CD4-positive, alpha-beta T cell treated with Interleukin-15 for 1 hour (primary cell): Measurements from ENCODE around the gene TTC14.

Experiments
- DNase-seq: peaks from one replicate; pipeline ENCODE4 v3.0.0-alpha.2; 2020

TTC14 gene

GRCh38 chr3:180640987-180641386, 39.0 kb downstream of the TTC14 start:
- no peak for DNase-seq

- no peak for DNase-seq
These were observed 44.3 kb downstream of the TTC14 start for GRCh38 chr3:180646187-180646790.

- no peak for DNase-seq
These were observed 54.4 kb downstream of the TTC14 start for GRCh38 chr3:180656406-180656805.

GRCh38 chr3:180657094-180657493, 55.1 kb downstream of the TTC14 start:
- DNase-seq: no peak
